GM12874 (cell line): ENCODE results near the gene ADAM10.

ENCODE experiments used
- TF ChIP-seq, protein P1 (sequence below): IDR thresholded peaks from 2 replicates; pipeline ENCODE4 v1.5.1; 2011; ENCODE audit warnings: low read depth, mild to moderate bottlenecking, control low read depth, low read length, moderate library complexity; ENCODE audit not compliant: insufficient read depth

Gene ADAM10

DNA sequence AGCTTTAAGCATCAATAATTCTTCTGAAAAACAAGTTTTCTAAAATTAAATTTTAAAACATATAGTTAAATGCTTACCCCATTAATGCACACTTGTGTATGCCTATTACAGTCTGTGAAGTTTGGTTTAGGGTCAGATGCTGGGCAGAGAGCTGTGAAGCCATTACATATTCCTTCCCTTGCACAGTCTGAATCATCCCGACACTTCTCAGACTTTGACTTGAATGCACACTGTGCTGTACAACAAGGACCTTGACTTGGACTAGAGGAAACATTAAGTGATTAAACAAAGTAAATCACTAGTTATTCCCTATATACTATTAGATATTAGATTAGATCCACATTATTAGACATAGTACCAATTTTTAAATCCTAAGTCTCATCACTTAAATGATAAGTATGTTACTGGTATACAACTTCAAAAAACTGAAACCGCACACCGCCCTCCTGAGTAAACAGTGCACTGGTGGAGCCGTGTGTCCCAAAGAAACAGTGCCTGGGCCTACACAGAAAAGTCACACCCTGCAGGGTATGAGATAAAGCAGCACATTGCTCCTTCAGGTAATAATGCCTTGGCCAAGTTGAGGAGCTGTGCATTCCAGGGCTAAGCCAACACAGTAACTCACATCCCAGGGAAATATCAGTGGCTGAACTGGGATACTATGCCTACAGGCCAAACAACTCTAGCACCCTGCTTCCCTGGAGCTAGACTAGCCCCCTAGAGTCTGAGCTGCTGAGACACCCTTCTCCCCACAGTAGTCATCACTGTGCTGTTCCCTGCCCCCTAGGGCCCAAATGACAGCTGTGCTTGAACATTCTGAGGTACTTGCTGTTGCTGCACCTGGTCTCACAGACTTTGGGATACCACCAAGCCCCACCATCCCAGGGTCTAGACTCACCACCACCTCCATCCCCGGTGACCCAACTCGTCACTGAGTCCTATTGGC lies 137.5 kb downstream of the ADAM10 start:
- TF ChIP-seq, protein P1, sequence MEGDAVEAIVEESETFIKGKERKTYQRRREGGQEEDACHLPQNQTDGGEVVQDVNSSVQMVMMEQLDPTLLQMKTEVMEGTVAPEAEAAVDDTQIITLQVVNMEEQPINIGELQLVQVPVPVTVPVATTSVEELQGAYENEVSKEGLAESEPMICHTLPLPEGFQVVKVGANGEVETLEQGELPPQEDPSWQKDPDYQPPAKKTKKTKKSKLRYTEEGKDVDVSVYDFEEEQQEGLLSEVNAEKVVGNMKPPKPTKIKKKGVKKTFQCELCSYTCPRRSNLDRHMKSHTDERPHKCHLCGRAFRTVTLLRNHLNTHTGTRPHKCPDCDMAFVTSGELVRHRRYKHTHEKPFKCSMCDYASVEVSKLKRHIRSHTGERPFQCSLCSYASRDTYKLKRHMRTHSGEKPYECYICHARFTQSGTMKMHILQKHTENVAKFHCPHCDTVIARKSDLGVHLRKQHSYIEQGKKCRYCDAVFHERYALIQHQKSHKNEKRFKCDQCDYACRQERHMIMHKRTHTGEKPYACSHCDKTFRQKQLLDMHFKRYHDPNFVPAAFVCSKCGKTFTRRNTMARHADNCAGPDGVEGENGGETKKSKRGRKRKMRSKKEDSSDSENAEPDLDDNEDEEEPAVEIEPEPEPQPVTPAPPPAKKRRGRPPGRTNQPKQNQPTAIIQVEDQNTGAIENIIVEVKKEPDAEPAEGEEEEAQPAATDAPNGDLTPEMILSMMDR, result no peak

DNA sequence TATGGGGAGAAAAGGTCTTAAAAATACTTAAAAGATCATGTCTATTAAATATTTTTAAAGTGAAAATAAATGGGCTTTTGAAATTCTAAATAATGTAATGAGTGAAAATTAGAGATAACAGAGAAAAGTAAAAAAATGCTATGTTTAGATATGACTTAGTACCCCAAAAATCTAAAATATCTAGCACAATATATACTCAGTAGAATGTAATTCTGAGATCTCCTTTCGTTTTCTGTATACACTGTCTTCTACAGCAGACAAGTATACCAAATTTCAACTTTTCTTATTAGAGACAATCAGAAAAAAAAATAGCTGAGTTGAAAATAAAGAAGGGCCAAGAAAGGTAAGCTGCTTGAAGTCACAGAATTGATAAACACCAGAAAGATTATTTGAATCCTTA lies 140.8 kb downstream of the ADAM10 start:
- TF ChIP-seq, protein P1, result no peak

DNA sequence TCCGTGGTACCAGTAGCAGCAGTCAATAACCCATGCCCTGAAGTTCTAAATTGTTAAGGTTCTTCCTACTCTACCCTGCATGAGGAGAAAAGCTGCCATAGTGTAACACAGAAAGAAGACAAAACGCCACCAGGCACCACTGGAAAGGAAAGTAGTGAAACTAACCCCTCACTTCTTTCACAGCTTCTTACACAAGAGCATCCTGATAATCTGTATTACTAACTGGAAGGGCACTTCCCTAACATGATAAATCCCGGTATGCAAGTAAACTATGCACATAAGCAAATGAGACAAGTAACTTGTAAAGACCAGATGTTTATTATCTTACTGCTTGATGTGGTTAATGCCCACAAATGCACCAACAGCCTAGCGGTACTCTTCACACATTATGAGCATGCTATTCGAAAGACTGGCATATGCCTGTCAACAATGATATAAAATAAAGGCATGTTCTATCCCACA lies 141.3 kb downstream of the ADAM10 start:
- TF ChIP-seq, protein P1, result no peak

DNA sequence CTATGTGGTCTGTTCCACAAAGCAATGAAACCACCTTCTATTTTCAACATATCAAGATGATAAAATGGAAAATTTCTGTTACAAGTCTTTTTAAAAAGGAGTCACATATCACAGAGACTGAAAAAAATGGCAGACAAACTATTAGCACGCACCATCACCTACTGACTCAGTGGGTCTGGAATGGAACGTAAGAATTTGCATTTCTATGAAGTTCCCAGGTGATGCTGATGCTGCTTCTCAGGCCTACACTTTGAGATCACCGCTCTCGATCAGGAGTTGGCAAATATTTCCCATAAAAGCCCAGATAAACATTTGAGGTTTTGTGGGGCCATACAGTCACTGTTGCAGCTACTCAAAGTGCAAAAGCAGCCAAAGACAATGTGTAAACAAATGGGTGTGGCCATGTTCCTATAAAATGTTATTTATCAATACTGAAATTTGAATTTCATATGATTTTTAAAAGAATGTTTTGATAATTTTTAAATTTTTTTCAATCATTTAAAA lies 142.9 kb downstream of the ADAM10 start:
- TF ChIP-seq, protein P1, result no peak

DNA sequence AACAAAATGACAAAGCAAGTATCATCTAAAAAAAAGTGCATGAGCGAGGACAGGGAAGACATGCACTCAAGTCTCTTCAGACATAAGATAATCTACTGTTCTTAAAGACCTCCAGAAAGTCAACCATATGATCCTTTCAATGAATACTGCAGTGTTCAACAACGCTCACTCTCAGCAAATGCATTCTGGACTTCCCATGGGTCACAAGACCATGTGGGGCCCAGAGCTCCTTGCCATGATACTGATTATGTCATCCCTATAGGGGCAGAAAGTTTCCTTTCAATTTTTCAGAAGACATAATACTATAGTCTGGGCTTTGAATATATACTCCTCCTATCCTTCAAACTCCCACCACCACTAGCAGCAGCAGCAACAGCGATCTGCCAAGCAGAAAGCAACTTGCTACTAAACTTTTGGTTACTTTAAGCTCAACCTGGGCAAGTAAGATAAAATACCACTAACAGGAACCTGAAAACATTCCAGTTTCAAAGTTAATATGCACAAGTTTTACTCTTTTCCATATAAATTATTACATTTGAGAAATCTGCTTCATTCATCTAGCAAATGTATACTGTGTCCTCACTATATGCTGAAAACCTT lies 143.5 kb downstream of the ADAM10 start:
- TF ChIP-seq, protein P1, result no peak

DNA sequence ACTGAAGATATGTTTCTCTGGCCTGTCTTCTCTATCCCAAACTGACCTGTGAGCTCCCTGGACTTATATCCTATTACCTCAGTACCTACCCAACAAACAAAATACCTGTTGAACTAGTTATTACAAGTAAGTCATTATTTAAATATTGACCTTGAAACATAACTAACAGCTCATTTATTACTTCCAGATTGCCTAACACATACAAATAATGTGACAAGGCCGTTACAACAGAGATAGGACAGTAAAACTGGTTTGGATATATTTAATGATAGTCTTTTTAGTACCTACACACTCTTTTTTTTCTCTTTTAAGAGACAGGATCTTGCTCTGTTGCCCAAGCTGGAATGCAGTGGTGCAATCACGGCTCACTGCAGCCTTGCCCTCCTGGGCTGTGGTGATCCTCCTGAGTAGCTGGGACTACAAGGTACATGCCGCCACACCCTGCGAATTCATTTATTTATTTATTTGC lies 145.0 kb downstream of the ADAM10 start:
- TF ChIP-seq, protein P1, result no peak

DNA sequence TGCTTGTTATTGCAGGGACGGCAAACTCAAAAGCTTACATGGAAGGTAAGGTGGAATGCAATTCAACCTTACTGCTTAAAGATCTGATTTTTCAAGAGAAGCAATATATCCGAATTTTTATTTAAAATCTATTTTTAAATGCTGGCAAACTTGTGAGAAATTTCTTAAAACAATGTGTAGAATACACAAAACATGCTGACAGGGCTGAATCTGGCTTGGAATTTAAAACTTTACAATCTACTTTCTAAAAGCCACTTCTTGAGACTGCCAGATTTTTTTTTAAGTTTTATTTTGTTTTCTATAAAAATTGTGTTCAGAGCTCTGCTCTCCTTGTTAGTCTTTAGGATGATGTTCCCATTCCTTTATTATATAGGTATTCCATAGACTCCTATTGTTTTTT lies 146.7 kb downstream of the ADAM10 start:
- TF ChIP-seq, protein P1, result no peak
